HEK293 (cell line): ENCODE data around the gene XCL1.

Source experiments
- CTCF ChIP-seq: fragments of 450-650 bp; formaldehyde crosslinking; IDR thresholded peaks from 2 replicates; pipeline ENCODE4 v1.5.1; 2016; ENCODE audit warnings: missing biosample characterization, missing genetic modification characterization
- INSM2 ChIP-seq: fragments of 450-650 bp; formaldehyde crosslinking; IDR thresholded peaks from 2 replicates; pipeline ENCODE4 v1.5.1; 2016; ENCODE audit warnings: missing biosample characterization, missing genetic modification characterization
- ZNF654 ChIP-seq: fragments of 450-650 bp; formaldehyde crosslinking; IDR thresholded peaks from 2 replicates; pipeline ENCODE4 v1.5.1; 2016; ENCODE audit warnings: low read depth, missing biosample characterization, missing genetic modification characterization
- ZSCAN23 ChIP-seq: fragments of 450-650 bp; formaldehyde crosslinking; IDR thresholded peaks from 2 replicates; pipeline ENCODE4 v1.5.1; 2016; ENCODE audit warnings: missing biosample characterization, missing genetic modification characterization

- no peak for TF ChIP-seq CTCF (tag by site-specific recombination)
- TF ChIP-seq INSM2 = no peak
- TF ChIP-seq ZNF654 (tag by site-specific recombination) = no peak
- no peak for TF ChIP-seq ZSCAN23 (tag by site-specific recombination)
Observed at GRCh38 chr1:168585937-168586336, 9.5 kb downstream of the XCL1 start.
